ENCODE data around the gene IKBKE.

The IKBKE gene

DNA sequence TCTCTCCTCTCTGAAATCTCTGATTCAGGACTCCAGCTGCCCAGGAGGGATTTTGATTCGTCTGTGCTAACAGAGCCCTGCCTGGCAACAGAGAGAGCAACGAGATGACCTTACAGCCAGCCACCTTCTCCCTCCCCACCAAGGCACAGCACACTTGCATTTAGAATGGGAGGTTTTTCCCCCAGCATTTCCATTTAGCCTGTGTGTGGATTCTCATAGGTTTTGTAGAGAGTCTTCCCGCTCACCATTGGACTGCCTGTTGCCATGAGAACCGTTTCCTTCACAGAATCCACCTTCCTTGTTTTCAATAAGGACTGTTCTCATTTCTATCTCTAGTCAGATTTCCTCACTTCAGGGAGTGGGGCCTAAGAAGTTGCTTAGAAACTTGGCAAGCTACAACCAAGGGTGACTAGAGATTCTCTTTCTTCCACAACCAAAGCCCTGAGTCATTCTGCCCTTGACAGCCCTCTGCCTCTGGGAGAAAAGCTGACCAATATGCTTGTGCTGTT lies 5.8 kb upstream of the IKBKE start:
- TF ChIP-seq, protein P1, sequence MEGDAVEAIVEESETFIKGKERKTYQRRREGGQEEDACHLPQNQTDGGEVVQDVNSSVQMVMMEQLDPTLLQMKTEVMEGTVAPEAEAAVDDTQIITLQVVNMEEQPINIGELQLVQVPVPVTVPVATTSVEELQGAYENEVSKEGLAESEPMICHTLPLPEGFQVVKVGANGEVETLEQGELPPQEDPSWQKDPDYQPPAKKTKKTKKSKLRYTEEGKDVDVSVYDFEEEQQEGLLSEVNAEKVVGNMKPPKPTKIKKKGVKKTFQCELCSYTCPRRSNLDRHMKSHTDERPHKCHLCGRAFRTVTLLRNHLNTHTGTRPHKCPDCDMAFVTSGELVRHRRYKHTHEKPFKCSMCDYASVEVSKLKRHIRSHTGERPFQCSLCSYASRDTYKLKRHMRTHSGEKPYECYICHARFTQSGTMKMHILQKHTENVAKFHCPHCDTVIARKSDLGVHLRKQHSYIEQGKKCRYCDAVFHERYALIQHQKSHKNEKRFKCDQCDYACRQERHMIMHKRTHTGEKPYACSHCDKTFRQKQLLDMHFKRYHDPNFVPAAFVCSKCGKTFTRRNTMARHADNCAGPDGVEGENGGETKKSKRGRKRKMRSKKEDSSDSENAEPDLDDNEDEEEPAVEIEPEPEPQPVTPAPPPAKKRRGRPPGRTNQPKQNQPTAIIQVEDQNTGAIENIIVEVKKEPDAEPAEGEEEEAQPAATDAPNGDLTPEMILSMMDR (IDR thresholded peaks at IDR 0.05; ENCODE audit: low read depth, low read length), result no peak
- in situ Hi-C loops (cut with HindIII; ENCODE audit: low sequenced_read_pairs), result no loop called here
- H3K4me3 ChIP-seq (ENCODE audit: low read depth, low read length), result no peak overlapping the region
- DNase-seq (ENCODE audit: low read depth, low spot score), result peak; percentile 94

DNA sequence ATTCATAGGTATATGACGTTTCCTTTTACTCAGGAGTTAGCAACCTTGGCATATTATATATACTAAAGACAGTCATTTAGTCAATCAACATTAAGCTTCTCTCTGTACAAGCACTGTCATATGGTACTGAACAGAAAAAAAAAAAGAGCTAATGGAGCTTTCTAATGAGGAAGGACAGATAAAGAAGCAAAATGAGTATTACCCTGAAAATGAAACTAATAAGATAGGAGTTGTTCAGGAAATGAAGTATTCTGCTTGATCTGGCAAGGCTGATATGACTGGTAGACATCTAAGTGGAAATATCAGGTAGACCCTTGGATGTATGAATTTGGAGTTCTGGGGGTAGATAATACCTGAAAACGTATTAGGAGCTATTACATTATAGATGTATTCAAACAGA lies 4.3 kb upstream of the IKBKE start:
- in situ Hi-C loops (cut with HindIII; ENCODE audit: low sequenced_read_pairs), result no loop called here
- no peak overlapping the region for H3K4me3 ChIP-seq (ENCODE audit: low read depth, low read length)
- DNase-seq (ENCODE audit: low read depth, low spot score), result no peak
- TF ChIP-seq, protein P1 (IDR thresholded peaks at IDR 0.05; ENCODE audit: low read depth, low read length), result no peak

DNA sequence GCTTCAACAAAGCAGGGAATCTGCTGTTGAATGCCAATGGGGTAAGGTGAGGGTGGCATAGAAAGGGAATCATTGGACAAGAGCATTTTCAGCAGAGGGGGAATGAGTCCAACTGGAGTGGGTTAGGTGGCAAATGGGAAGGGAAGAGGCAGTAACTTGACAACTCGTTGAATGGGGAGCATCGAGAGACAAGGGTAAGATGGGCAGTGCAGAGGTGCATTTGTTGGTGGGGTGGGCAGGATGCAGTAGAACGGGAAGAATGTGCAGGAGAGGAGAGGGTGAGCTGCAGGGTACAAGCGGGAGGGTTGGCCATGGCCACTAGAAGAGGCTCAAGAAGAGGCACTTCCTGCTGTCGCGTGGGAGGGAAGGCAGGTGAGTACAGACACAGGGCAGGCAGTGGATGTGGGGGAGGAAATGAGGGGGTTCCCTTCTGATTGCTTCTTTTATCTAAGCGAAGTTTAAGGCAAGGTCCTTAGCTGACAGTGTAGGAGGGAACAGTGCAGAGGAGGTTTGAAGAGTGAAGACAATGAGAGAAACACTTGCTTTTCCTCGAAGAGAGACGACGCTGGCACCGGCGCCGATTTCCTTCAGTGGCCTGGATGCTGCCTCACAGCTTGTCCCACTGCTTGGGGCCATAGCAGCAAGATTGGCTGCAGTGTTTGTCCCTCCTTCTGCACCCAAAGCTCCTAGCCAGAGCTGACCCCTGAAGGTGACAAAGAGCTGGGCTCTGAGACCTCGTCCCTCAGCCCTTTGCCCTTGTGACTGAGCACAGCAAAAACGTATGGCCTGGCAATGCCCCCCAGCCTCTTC lies 3.2 kb upstream of the IKBKE start:
- no peak overlapping the region for H3K4me3 ChIP-seq (ENCODE audit: low read depth, low read length)
- no peak for DNase-seq (ENCODE audit: low read depth, low spot score)
- in situ Hi-C loops (cut with HindIII; ENCODE audit: low sequenced_read_pairs), result no loop called here
- TF ChIP-seq, protein P1 (IDR thresholded peaks at IDR 0.05; ENCODE audit: low read depth, low read length), result no peak

DNA sequence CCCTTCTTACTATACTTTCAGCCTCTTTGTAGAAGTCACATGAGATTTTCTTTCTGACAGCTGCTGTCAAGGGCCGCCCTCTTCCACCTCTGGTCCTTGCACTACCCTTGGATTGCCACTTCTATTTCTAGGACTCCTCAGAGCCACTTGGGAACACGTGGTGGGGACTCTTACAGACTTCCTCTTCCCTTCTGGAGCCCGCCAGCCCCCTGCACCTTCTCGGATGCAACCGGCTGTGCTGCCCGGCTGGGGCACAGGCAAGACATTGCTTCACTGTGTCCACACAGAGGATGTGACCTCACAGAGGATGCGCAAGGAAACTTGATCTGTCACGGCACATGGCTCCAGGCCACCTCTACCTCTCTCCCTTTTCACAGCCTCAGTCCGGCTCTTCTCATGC lies 2.4 kb upstream of the IKBKE start:
- in situ Hi-C loops (cut with HindIII; ENCODE audit: low sequenced_read_pairs), result no loop called here
- TF ChIP-seq, protein P1 (IDR thresholded peaks at IDR 0.05; ENCODE audit: low read depth, low read length), result no peak
- no peak for DNase-seq (ENCODE audit: low read depth, low spot score)
- H3K4me3 ChIP-seq (ENCODE audit: low read depth, low read length), result no peak overlapping the region

DNA sequence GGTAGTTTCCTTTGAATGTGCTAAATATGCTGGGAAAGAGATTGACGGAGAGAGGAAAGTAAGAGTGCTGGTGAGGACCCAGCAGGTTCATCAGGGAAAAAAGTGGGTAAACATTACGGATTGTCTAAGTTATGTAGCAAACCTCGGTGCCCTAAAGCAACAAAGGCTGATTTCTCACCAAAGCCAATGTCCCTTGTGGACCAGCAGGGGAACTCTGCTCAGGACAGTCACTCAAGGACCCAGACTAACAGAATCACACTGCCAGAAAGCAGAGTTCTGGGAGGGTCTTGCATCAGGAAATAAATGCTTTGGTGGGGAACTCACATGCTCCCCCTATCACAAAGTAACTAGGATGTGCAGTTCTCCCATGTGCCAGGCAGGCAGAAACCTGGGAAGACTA lies 1.7 kb upstream of the IKBKE start:
- no peak for DNase-seq (ENCODE audit: low read depth, low spot score)
- TF ChIP-seq, protein P1 (IDR thresholded peaks at IDR 0.05; ENCODE audit: low read depth, low read length), result no peak
- in situ Hi-C loops (cut with HindIII; ENCODE audit: low sequenced_read_pairs), result no loop called here
- H3K4me3 ChIP-seq (ENCODE audit: low read depth, low read length), result no peak overlapping the region

DNA sequence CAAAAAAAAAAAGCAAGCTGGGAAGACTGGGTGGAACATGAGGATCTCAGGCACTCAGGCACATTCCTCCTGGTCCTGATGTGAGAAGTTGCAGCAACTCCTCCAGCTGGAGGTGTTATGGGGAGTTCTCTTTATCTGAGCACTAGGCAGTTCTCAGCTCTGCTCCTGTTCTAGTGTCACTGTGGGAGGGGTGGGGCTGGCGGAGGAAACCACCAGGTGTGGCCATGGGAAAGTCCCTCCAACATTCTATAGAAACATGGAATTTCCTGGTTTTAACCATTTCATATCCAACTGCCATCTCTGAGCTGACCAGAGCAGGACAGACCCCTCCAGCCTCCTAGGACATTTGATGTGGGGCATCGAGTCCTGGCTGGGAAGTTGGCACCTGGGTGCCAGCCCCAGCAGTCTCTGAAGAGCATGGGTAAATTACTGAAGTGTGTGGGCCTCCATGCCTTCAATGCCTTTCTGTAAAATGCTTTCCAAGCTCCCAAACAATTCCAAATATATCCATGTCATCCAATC lies 804 bp upstream of the IKBKE start:
- H3K4me3 ChIP-seq (ENCODE audit: low read depth, low read length), result no peak overlapping the region
- DNase-seq (ENCODE audit: low read depth, low spot score), result no peak
- TF ChIP-seq, protein P1 (IDR thresholded peaks at IDR 0.05; ENCODE audit: low read depth, low read length), result no peak
- in situ Hi-C loops (cut with HindIII; ENCODE audit: low sequenced_read_pairs), result no loop called here
